Activated T-cell treated with anti-CD3 and anti-CD28 coated beads, Interleukin-2, amount 50 U/mL, for 72 hours (primary cell): Measurements from ENCODE around the gene MYO7B. TPM values are rescaled to one million over a fixed set of nuclear protein-coding genes. Genes with fewer than 3 reads are reported as not detected.
A peak's percentile ranks its signal among the peaks of the same experiment; 100 is the strongest.

Source experiments
- ATAC-seq, 2 donors: fragments of 150-1000 bp; cut with Tn5 transposase; replicated peaks in 1 of 2; 2 replicates each; pipeline ENCODE4 v1.10.0; 2021; ENCODE audit warnings: moderate library complexity in 2 of 2, mild to moderate bottlenecking in 1 of 2
- DNase-seq, 2 donors: peaks; one replicate each; pipeline ENCODE4 v3.0.0; 2021 to 2022; ENCODE audit warnings: mixed read lengths in 1 of 2
- H3K27ac Mint-ChIP-seq: one replicate; pipeline ENCODE4 v1.8.0; 2022; ENCODE audit warnings: mild to moderate bottlenecking, moderate library complexity, mixed read lengths
- H3K27me3 Mint-ChIP-seq: one replicate; pipeline ENCODE4 v1.8.0; 2022; ENCODE audit warnings: low read depth, mixed read lengths
- H3K36me3 Mint-ChIP-seq, 2 donors: one replicate each; pipeline ENCODE4 v1.8.0; 2022; ENCODE audit warnings: mixed read lengths in 2 of 2, mild to moderate bottlenecking in 1 of 2; ENCODE audit not compliant: insufficient read depth in 2 of 2
- H3K4me1 Mint-ChIP-seq: one replicate; pipeline ENCODE4 v1.8.0; 2022; ENCODE audit warnings: low read depth, mixed read lengths
- H3K4me3 Mint-ChIP-seq, 2 donors: one replicate each; pipeline ENCODE4 v1.8.0; 2022; ENCODE audit warnings: mild to moderate bottlenecking in 2 of 2, mixed read lengths in 2 of 2, moderate library complexity in 2 of 2
- H3K9me3 Mint-ChIP-seq, 2 donors: one replicate each; pipeline ENCODE4 v1.8.0; 2022; ENCODE audit warnings: mixed read lengths in 2 of 2
- total RNA-seq, 2 donors: library from RNA; stranded (reverse); gene quantifications; one replicate each; pipeline ENCODE4 v1.2.3, GENCODE V29; 2022

Gene MYO7B
- total RNA-seq, 2 donors from 2014 or later = 0.50 to 0.79 TPM

- Mint-ChIP-seq H3K4me3 (no peak overlapping the region), H3K27me3 (no peaks in the 10 kb centered on the region), H3K4me1 (no peaks in the 10 kb centered on the region), H3K9me3 (no peaks in the 10 kb centered on the region), H3K27ac (no peak overlapping the region), H3K36me3 (no peaks in the 10 kb centered on the region)
- ATAC-seq (no peak), DNase-seq (no peak)
Observed at GRCh38 chr2:127582863-127583861, 47.7 kb downstream of the MYO7B start.

- Mint-ChIP-seq H3K36me3 (no peaks in the 10 kb centered on the region), H3K9me3 (no peaks in the 10 kb centered on the region), H3K4me3 (no peak overlapping the region), H3K4me1 (no peaks in the 10 kb centered on the region), H3K27me3 (no peaks in the 10 kb centered on the region), H3K27ac (no peak overlapping the region)
- no peak for DNase-seq
- ATAC-seq = no peak
Observed at GRCh38 chr2:127584047-127584446, 48.6 kb downstream of the MYO7B start.

- no peak overlapping the region for H3K4me3 Mint-ChIP-seq
- DNase-seq (no peak), ATAC-seq (no peak)
- H3K27me3 Mint-ChIP-seq = no peaks in the 10 kb centered on the region
- no peak overlapping the region for H3K27ac Mint-ChIP-seq
- H3K4me1 Mint-ChIP-seq = no peaks in the 10 kb centered on the region
- no peaks in the 10 kb centered on the region for H3K9me3 Mint-ChIP-seq
- no peaks in the 10 kb centered on the region for H3K36me3 Mint-ChIP-seq
Observed at GRCh38 chr2:127584516-127585033, 49.1 kb downstream of the MYO7B start.

DNA sequence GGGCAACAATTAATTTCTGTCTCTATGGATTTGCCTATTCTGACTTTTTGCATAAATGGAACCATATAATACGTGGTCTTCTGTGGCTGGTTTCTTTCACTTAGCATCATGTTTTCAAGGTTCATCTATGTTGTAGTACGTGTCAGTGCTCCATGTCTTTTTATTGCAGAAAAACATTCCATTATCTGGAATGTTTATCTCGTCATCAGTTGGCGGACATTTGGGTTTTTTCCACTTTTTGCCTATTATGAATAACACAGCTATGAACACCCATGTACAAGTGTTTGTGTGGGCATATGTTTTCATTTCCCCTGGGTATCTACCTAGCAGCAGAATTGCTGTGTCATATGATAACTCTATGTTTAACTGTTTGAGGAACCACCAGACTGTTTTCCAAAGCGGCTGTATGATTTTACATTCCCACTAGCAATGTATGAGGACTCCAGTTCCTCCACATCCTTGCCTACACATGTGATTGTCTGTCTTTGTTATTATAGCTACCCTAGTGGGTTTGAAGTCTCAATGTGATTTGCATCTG, 49.9 kb downstream of the MYO7B start:
- H3K27me3 Mint-ChIP-seq = no peaks in the 10 kb centered on the region
- H3K9me3 Mint-ChIP-seq = no peaks in the 10 kb centered on the region

DNA sequence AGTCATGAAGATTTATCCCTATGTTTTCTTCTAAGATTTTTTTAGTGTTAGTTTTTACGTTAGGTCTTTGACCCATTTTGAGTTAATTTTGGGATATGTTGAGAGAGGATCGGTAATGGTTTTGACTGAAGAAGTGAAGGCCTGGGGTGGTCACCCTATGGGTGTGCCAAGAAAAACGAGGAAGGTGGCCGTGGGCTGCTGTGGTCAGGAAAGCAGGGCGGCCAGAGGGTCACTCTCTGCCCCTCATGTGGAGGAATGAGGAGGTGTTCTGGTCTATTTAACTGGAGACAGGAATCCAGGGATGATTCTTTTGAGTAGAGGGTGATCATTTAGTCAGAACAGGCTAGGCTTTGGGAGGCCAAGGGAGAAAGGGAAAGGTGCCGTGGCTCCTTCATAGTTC, 50.7 kb downstream of the MYO7B start:
- peaks cover 1% of the 10 kb centered on the region for H3K4me1 Mint-ChIP-seq
- H3K27me3 Mint-ChIP-seq = no peaks in the 10 kb centered on the region
- ATAC-seq (no peak), DNase-seq (no peak)
- H3K36me3 Mint-ChIP-seq = no peaks in the 10 kb centered on the region
- no peak overlapping the region for H3K4me3 Mint-ChIP-seq
- no peak overlapping the region for H3K27ac Mint-ChIP-seq
- no peaks in the 10 kb centered on the region for H3K9me3 Mint-ChIP-seq

More for the DNA sequence above, 49.9 kb downstream of the MYO7B start:
- DNase-seq = no peak
- no peak for ATAC-seq
- H3K27ac Mint-ChIP-seq = no peak overlapping the region
- no peaks in the 10 kb centered on the region for H3K36me3 Mint-ChIP-seq
- H3K4me3 Mint-ChIP-seq = no peak overlapping the region
- no peaks in the 10 kb centered on the region for H3K4me1 Mint-ChIP-seq

DNA sequence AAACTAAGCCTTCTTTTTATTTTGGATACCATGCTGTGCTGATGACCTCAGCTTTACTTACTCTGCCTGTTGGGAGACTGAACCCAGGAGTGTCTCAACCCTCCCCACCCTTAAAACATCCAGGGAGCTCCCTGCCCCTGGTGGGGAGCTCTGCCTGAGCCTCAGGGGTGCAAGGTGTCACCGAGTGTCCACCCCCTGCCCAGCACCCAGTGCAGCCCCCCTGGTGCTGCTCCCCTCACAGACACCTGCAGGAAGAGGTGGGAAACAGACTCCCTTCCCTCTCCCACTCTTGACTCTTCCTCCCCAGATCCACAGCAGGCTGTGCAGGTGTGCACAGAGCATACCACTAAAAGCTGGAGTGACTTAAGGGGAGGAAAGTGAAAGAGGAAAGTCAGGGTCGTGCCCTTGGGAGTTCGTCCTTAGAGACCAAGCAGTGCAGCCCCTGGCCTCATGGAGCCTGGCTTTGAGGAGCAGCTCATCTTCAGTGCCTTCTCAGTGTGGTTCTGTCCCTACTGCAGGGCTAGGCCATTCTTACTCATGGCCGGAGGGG, 51.3 kb downstream of the MYO7B start:
- Mint-ChIP-seq H3K27me3 (no peaks in the 10 kb centered on the region), H3K27ac (no peak overlapping the region), H3K4me1 (peaks cover 5% of the 10 kb centered on the region), H3K36me3 (no peaks in the 10 kb centered on the region), H3K4me3 (no peak overlapping the region), H3K9me3 (no peaks in the 10 kb centered on the region)
- ATAC-seq = no peak
- DNase-seq = no peak

DNA sequence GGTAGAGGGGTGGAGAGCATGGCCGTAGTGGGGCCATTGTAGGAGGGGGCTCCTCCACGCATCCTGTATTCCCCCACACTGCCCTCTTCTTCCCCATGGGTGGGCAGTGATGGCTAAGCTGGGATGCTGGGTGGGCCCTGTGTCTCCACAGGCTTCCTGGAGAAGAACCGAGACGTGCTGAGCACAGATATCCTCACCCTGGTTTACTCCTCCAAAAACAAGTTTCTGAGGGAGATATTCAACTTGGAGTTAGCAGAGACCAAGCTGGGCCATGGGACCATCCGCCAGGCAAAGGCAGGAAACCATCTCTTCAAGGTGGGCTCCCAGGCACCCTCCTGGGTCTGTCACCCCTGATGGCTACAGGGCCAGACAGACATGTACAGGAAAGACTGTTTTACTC, 52.8 kb downstream of the MYO7B start:
- no peak overlapping the region for H3K4me3 Mint-ChIP-seq
- H3K36me3 Mint-ChIP-seq = no peaks in the 10 kb centered on the region
- H3K27me3 Mint-ChIP-seq = no peaks in the 10 kb centered on the region
- DNase-seq = no peak
- H3K4me1 Mint-ChIP-seq = peaks cover 5% of the 10 kb centered on the region
- ATAC-seq = no peak
- H3K27ac Mint-ChIP-seq = no peak overlapping the region
- no peaks in the 10 kb centered on the region for H3K9me3 Mint-ChIP-seq

GRCh38 chr2:127589358-127589757, 53.9 kb downstream of the MYO7B start:
- ATAC-seq = no peak
- Mint-ChIP-seq H3K27ac (no peak overlapping the region), H3K4me3 (no peak overlapping the region), H3K27me3 (no peaks in the 10 kb centered on the region), H3K4me1 (peaks cover 7% of the 10 kb centered on the region), H3K9me3 (no peaks in the 10 kb centered on the region), H3K36me3 (no peaks in the 10 kb centered on the region)
- DNase-seq = no peak

- Mint-ChIP-seq H3K4me3 (no peak overlapping the region), H3K27ac (no peak overlapping the region), H3K27me3 (no peaks in the 10 kb centered on the region), H3K36me3 (no peaks in the 10 kb centered on the region), H3K9me3 (no peaks in the 10 kb centered on the region), H3K4me1 (peaks cover 9% of the 10 kb centered on the region)
- DNase-seq (no peak), ATAC-seq (no peak)
Observed at GRCh38 chr2:127589841-127590240, 54.4 kb downstream of the MYO7B start.

- H3K4me3 Mint-ChIP-seq = no peak overlapping the region
- ATAC-seq = no peak
- H3K4me1 Mint-ChIP-seq = peaks cover 9% of the 10 kb centered on the region
- no peaks in the 10 kb centered on the region for H3K27me3 Mint-ChIP-seq
- no peak for DNase-seq
- H3K9me3 Mint-ChIP-seq = no peaks in the 10 kb centered on the region
- no peaks in the 10 kb centered on the region for H3K36me3 Mint-ChIP-seq
- H3K27ac Mint-ChIP-seq = no peak overlapping the region
Observed at GRCh38 chr2:127590386-127591190, 55.1 kb downstream of the MYO7B start.

DNA sequence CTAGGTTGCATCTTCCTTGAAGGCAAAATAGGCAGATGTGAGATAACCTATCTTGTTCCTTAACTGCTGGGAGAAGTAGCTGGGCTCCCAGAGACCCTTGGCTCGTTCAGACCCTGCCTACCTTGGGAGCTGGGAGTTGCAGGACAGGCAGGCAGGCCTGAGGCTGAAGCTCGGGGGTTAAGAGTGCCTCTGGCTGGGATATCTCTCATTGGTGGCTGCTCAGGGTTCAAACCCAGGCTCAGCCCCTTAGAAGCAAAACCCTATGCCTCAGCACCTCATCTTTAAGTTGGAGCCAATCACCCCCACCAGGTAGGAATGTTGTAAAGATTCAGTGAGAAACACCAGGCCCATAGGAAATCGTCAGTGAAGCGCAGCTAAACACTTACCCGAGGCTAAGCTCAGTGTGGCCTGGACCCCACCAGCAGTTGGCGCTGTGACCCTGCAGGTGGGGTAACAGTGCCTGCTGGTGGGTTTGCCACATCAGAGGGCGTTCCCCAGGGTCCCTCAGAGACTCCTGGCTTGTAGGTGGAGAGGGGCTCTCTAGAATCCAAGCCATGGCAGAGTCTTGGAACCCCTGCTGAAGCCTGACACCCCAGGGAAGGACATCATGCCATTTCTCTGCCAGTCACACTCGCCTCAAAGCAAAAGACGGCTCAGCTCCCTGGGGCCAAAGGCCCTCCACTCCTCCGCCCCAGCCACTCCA, 55.9 kb downstream of the MYO7B start:
- Mint-ChIP-seq H3K27ac (no peak overlapping the region), H3K4me3 (no peak overlapping the region), H3K27me3 (no peaks in the 10 kb centered on the region)

GRCh38 chr2:127592761-127593227, 57.3 kb downstream of the MYO7B start:
- peaks cover 9% of the 10 kb centered on the region for H3K4me1 Mint-ChIP-seq
- H3K9me3 Mint-ChIP-seq = no peaks in the 10 kb centered on the region
- DNase-seq (no peak), ATAC-seq (no peak)
- no peak overlapping the region for H3K4me3 Mint-ChIP-seq
- no peaks in the 10 kb centered on the region for H3K36me3 Mint-ChIP-seq
- H3K27me3 Mint-ChIP-seq = no peaks in the 10 kb centered on the region
- no peak overlapping the region for H3K27ac Mint-ChIP-seq

More for the DNA sequence above, 55.9 kb downstream of the MYO7B start:
- peak; percentile 70 to 72 for DNase-seq
- no peaks in the 10 kb centered on the region for H3K36me3 Mint-ChIP-seq
- no peaks in the 10 kb centered on the region for H3K9me3 Mint-ChIP-seq
- H3K4me1 Mint-ChIP-seq = peaks cover 9% of the 10 kb centered on the region
- ATAC-seq = peak; percentile 97 to 99
